AG10803 (cell line): ENCODE results near the gene PDCD5.

Experiments used
- DNase-seq: peaks from one replicate; pipeline ENCODE4 v3.0.0; 2010; ENCODE audit warnings: low read depth
- H3K4me3 ChIP-seq: 2 replicates; pipeline ENCODE4 v1.5.1; 2011; ENCODE audit warnings: mild to moderate bottlenecking, low read length, control low read depth
- TF ChIP-seq, protein P1 (sequence below): conservative IDR thresholded peaks from 2 replicates; pipeline ENCODE4 v1.5.1; 2011; ENCODE audit warnings: mild to moderate bottlenecking, low read length, control low read depth, inconsistent platforms

The PDCD5 gene

DNA sequence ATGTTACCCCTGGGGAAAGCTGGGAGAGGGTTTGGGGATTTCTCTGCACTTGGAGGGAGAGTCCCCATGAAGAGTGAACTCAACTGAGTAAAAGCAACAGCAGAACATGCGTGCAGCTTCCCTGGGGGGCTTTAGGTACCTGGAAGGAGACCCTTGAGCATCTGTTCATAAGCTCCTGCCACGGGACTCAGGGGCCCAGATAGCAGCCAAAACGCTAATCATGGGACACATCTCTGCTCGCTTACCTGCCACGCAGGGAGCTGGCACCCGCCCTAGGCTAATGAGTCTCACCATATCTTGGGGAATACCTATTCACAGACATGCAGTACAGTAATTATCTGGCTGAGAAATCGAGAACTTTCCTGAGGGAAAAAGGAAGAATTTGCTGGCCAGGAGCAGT is 33.9 kb downstream of the PDCD5 start:
- no peak for DNase-seq

GRCh38 chr19:32615569-32615968 is 34.6 kb downstream of the PDCD5 start:
- DNase-seq: no peak
- TF ChIP-seq, protein P1, sequence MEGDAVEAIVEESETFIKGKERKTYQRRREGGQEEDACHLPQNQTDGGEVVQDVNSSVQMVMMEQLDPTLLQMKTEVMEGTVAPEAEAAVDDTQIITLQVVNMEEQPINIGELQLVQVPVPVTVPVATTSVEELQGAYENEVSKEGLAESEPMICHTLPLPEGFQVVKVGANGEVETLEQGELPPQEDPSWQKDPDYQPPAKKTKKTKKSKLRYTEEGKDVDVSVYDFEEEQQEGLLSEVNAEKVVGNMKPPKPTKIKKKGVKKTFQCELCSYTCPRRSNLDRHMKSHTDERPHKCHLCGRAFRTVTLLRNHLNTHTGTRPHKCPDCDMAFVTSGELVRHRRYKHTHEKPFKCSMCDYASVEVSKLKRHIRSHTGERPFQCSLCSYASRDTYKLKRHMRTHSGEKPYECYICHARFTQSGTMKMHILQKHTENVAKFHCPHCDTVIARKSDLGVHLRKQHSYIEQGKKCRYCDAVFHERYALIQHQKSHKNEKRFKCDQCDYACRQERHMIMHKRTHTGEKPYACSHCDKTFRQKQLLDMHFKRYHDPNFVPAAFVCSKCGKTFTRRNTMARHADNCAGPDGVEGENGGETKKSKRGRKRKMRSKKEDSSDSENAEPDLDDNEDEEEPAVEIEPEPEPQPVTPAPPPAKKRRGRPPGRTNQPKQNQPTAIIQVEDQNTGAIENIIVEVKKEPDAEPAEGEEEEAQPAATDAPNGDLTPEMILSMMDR: no peak

More for the DNA sequence above, 33.9 kb downstream of the PDCD5 start:
- no peak overlapping the region for H3K4me3 ChIP-seq
- TF ChIP-seq, protein P1: no peak

GRCh38 chr19:32619051-32619685 is 38.2 kb downstream of the PDCD5 start:
- DNase-seq: no peak

More at GRCh38 chr19:32615569-32615968, 34.6 kb downstream of the PDCD5 start:
- H3K4me3 ChIP-seq: no peak overlapping the region

GRCh38 chr19:32622002-32622401 is 41.0 kb downstream of the PDCD5 start:
- no peak overlapping the region for H3K4me3 ChIP-seq
- DNase-seq: no peak
- TF ChIP-seq, protein P1: no peak

More at GRCh38 chr19:32619051-32619685, 38.2 kb downstream of the PDCD5 start:
- TF ChIP-seq, protein P1: no peak
- no peak overlapping the region for H3K4me3 ChIP-seq

GRCh38 chr19:32624410-32624809 is 43.4 kb downstream of the PDCD5 start:
- H3K4me3 ChIP-seq: no peak overlapping the region
- DNase-seq: no peak
- TF ChIP-seq, protein P1: no peak

DNA sequence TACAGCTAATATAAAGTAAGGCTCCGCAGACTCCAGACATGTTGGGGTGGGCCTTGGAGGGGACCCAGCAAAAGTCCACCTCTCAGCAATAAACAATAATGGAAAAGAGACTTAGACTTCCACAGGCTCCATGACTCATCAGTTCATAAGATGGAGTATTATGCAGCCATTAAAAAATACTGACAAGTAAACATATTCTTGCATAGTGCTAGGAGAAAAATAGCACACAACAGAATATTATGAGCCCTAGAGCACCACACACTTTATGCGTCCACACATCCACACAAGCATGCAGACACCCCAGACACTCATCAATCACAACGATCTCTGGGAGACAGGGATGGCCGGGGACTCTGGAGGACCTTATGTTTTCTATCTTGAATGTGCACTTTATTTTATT is 46.0 kb downstream of the PDCD5 start:
- no peak for DNase-seq
- TF ChIP-seq, protein P1: no peak
- no peak overlapping the region for H3K4me3 ChIP-seq

DNA sequence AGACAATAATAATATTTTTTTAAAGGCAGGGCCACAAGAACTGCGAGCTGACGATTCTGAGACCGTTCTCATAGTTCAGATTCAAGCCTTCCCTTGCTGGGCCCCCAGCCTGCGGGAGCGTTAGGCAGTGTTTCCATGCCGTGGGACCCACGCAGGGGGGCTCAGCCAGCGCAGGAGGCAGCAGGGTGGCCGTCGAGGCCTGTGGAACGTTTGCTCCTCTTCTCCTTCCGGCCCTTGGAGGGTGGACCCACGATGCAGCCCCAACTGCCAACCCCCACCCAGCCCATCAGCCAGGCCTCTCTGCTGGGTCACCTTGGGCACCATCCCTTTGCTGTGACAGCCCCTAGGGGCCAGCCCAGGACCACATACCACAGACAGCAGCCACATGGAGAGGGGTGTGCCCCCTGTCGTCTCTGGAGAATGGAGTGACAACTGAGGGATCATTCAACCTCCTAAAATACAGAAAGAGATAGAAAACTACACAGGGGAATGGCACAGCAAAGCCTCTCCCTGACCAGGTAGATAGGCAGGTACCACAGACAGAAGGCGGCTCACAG is 46.8 kb downstream of the PDCD5 start:
- no peak overlapping the region for H3K4me3 ChIP-seq
- DNase-seq: no peak
- TF ChIP-seq, protein P1: no peak
